Chondrocyte (in vitro differentiated cells): ENCODE data around the gene FAM184A. TPM values are rescaled to one million over a fixed set of nuclear protein-coding genes. Genes with fewer than 3 reads are reported as not detected.

ENCODE experiments used
- DNase-seq: peaks from one replicate; pipeline ENCODE4 v3.0.0; 2021; ENCODE audit warnings: mixed read lengths, low spot score
- H3K27ac Mint-ChIP-seq: one replicate; pipeline ENCODE4 v1.8.0; 2021; ENCODE audit warnings: mild to moderate bottlenecking, moderate library complexity, mixed read lengths; ENCODE audit not compliant: unreplicated experiment
- H3K27me3 Mint-ChIP-seq: 2 replicates; pipeline ENCODE4 v1.8.0; 2021; ENCODE audit warnings: low read depth, mixed read lengths
- H3K36me3 Mint-ChIP-seq: 2 replicates; pipeline ENCODE4 v1.8.0; 2021; ENCODE audit warnings: low read depth, mixed read lengths
- H3K4me1 Mint-ChIP-seq: 2 replicates; pipeline ENCODE4 v1.8.0; 2021; ENCODE audit warnings: low read depth, mild to moderate bottlenecking, mixed read lengths
- H3K4me3 Mint-ChIP-seq: one replicate; pipeline ENCODE4 v1.8.0; 2021; ENCODE audit warnings: mild to moderate bottlenecking, moderate library complexity, mixed read lengths; ENCODE audit not compliant: unreplicated experiment
- H3K9me3 Mint-ChIP-seq: 2 replicates; pipeline ENCODE4 v1.8.0; 2021; ENCODE audit warnings: low read depth, mixed read lengths
- CTCF ChIP-seq: fragments of 200-600 bp; sonication (generic); IDR thresholded peaks from 2 replicates; pipeline ENCODE4 v1.5.0; 2021; ENCODE audit warnings: antibody characterized with exemption, mild to moderate bottlenecking, moderate library complexity
- total RNA-seq: library from RNA; stranded (reverse); gene quantifications from 3 replicates; pipeline ENCODE4 v1.2.1, GENCODE V29; 2021

The FAM184A gene
- total RNA-seq, 1 donor from 2014 or later, result 0.52 TPM

- peaks cover 12% of the 10 kb centered on the region for H3K27me3 Mint-ChIP-seq
- no peak for DNase-seq
- no peak overlapping the region for H3K4me3 Mint-ChIP-seq
- H3K36me3 Mint-ChIP-seq, result no peaks in the 10 kb centered on the region
- TF ChIP-seq CTCF, result no peak
- peaks cover 10% of the 10 kb centered on the region for H3K4me1 Mint-ChIP-seq
- H3K9me3 Mint-ChIP-seq, result no peaks in the 10 kb centered on the region
- H3K27ac Mint-ChIP-seq, result no peak overlapping the region
These were observed 3.1 kb downstream of the FAM184A start for GRCh38 chr6:119075200-119075981.

- no peak for DNase-seq
- no peak overlapping the region for H3K4me3 Mint-ChIP-seq
- H3K36me3 Mint-ChIP-seq, result no peaks in the 10 kb centered on the region
- no peak overlapping the region for H3K27ac Mint-ChIP-seq
- no peaks in the 10 kb centered on the region for H3K4me1 Mint-ChIP-seq
- H3K9me3 Mint-ChIP-seq, result no peaks in the 10 kb centered on the region
- peaks cover 12% of the 10 kb centered on the region for H3K27me3 Mint-ChIP-seq
- TF ChIP-seq CTCF, result no peak
These were observed 5.0 kb downstream of the FAM184A start for GRCh38 chr6:119073307-119074051.

GRCh38 chr6:119071576-119071975 lies 6.9 kb downstream of the FAM184A start:
- no peak overlapping the region for H3K4me3 Mint-ChIP-seq
- TF ChIP-seq CTCF, result no peak
- peaks cover 11% of the 10 kb centered on the region for H3K27me3 Mint-ChIP-seq
- no peak overlapping the region for H3K27ac Mint-ChIP-seq
- H3K4me1 Mint-ChIP-seq, result no peaks in the 10 kb centered on the region
- no peaks in the 10 kb centered on the region for H3K36me3 Mint-ChIP-seq
- H3K9me3 Mint-ChIP-seq, result no peaks in the 10 kb centered on the region
- DNase-seq, result no peak

- Mint-ChIP-seq H3K36me3 (no peaks in the 10 kb centered on the region), H3K4me3 (no peak overlapping the region), H3K27ac (no peak overlapping the region), H3K9me3 (no peaks in the 10 kb centered on the region), H3K4me1 (no peaks in the 10 kb centered on the region), H3K27me3 (peaks cover 2% of the 10 kb centered on the region)
- DNase-seq, result no peak
- TF ChIP-seq CTCF, result no peak
These were observed 11.4 kb downstream of the FAM184A start for GRCh38 chr6:119067091-119067490.

- Mint-ChIP-seq H3K4me3 (no peak overlapping the region), H3K9me3 (no peaks in the 10 kb centered on the region), H3K27me3 (peaks cover 2% of the 10 kb centered on the region), H3K27ac (no peak overlapping the region), H3K4me1 (no peaks in the 10 kb centered on the region), H3K36me3 (no peaks in the 10 kb centered on the region)
- no peak for DNase-seq
- no peak for TF ChIP-seq CTCF
These were observed 11.9 kb downstream of the FAM184A start for GRCh38 chr6:119066517-119066916.
